ENCODE results near the gene CROCC2.

CROCC2 gene

GRCh38 chr2:240884745-240885144 lies 21.4 kb upstream of the CROCC2 start:
- DNase-seq, result no peak
- H3K4me1 ChIP-seq (ENCODE audit: control extremely low read depth in 1 of 4, control insufficient read depth in 4 of 4, insufficient read depth in 4 of 4, low read length in 3 of 4), result peaks cover 0 to 17% (median 10%) of the 10 kb centered on the region in 4 experiments
- H3K27ac ChIP-seq (ENCODE audit: insufficient read depth in 1 of 2, low read depth in 1 of 2, low read length in 2 of 2, poor library complexity in 1 of 2, severe bottlenecking in 2 of 2), result no peak overlapping the region
- no peak overlapping the region for H3K4me3 ChIP-seq (ENCODE audit: control insufficient read depth in 1 of 7, extremely low read depth in 1 of 7, insufficient read depth in 4 of 7, low read depth in 2 of 7, low read length in 6 of 7)
- no peaks in the 10 kb centered on the region for H3K27me3 ChIP-seq (replicated peaks in 2 of 5; ENCODE audit: control insufficient read depth in 4 of 5, insufficient read depth in 5 of 5, low read length in 4 of 5)
- ChIA-PET CTCF (interaction anchor here (0.9 to 1.0 kb wide), 2 partner anchors 9 to 30 kb away, joined by 3 to 4 read pairs; no protein-coding TSS in a partner anchor), POLR2A (no interaction called here)
- 87% methylated on average over 3 of the region's 3 CpGs for WGBS (ENCODE audit: insufficient coverage)
- no peaks in the 10 kb centered on the region for H3K36me3 ChIP-seq (ENCODE audit: control insufficient read depth in 4 of 4, insufficient read depth in 4 of 4, low read length in 3 of 4)
- no peaks in the 10 kb centered on the region for H3K9me3 ChIP-seq (ENCODE audit: control extremely low read depth in 1 of 5, control insufficient read depth in 4 of 5, insufficient read depth in 2 of 5, low read depth in 1 of 5, low read length in 4 of 5)

- 50% methylated on average over 1 of the region's 1 CpG for WGBS (ENCODE audit: insufficient coverage)
- Histone ChIP-seq H3K27ac (ENCODE audit: insufficient read depth in 1 of 2, low read depth in 1 of 2, low read length in 2 of 2, poor library complexity in 1 of 2, severe bottlenecking in 2 of 2) (no peak overlapping the region), H3K27me3 (replicated peaks in 2 of 5; ENCODE audit: control insufficient read depth in 4 of 5, insufficient read depth in 5 of 5, low read length in 4 of 5) (no peaks in the 10 kb centered on the region), H3K4me1 (ENCODE audit: control extremely low read depth in 1 of 4, control insufficient read depth in 4 of 4, insufficient read depth in 4 of 4, low read length in 3 of 4) (peaks cover 0 to 17% (median 10%) of the 10 kb centered on the region in 4 experiments), H3K9me3 (ENCODE audit: control extremely low read depth in 1 of 5, control insufficient read depth in 4 of 5, insufficient read depth in 2 of 5, low read depth in 1 of 5, low read length in 4 of 5) (no peaks in the 10 kb centered on the region), H3K4me3 (ENCODE audit: control insufficient read depth in 1 of 7, extremely low read depth in 1 of 7, insufficient read depth in 4 of 7, low read depth in 2 of 7, low read length in 6 of 7) (peak overlapping the region in 1 of 7 experiments; percentile 2), H3K36me3 (ENCODE audit: control insufficient read depth in 4 of 4, insufficient read depth in 4 of 4, low read length in 3 of 4) (no peaks in the 10 kb centered on the region)
- no peak for DNase-seq
- POLR2A ChIA-PET, result no interaction called here
- CTCF ChIA-PET, result interaction anchor here (0.9 to 1.0 kb wide), 2 partner anchors 8 to 29 kb away, joined by 3 to 4 read pairs; no protein-coding TSS in a partner anchor
These were observed 20.6 kb upstream of the CROCC2 start for GRCh38 chr2:240885566-240885965.

- Histone ChIP-seq H3K27me3 (replicated peaks in 2 of 5; ENCODE audit: control insufficient read depth in 4 of 5, insufficient read depth in 5 of 5, low read length in 4 of 5) (no peaks in the 10 kb centered on the region), H3K27ac (ENCODE audit: insufficient read depth in 1 of 2, low read depth in 1 of 2, low read length in 2 of 2, poor library complexity in 1 of 2, severe bottlenecking in 2 of 2) (no peak overlapping the region), H3K4me1 (ENCODE audit: control extremely low read depth in 1 of 4, control insufficient read depth in 4 of 4, insufficient read depth in 4 of 4, low read length in 3 of 4) (peaks cover 0 to 17% (median 10%) of the 10 kb centered on the region in 4 experiments), H3K4me3 (ENCODE audit: control insufficient read depth in 1 of 7, extremely low read depth in 1 of 7, insufficient read depth in 4 of 7, low read depth in 2 of 7, low read length in 6 of 7) (peak overlapping the region in 1 of 7 experiments; percentile 2), H3K36me3 (ENCODE audit: control insufficient read depth in 4 of 4, insufficient read depth in 4 of 4, low read length in 3 of 4) (no peaks in the 10 kb centered on the region), H3K9me3 (ENCODE audit: control extremely low read depth in 1 of 5, control insufficient read depth in 4 of 5, insufficient read depth in 2 of 5, low read depth in 1 of 5, low read length in 4 of 5) (no peaks in the 10 kb centered on the region)
- WGBS (ENCODE audit: insufficient coverage), result 100% methylated on average over 2 of the region's 5 CpGs
- DNase-seq, result peak; percentile 16 to 67 (median 66)
- ChIA-PET CTCF (no interaction called here), POLR2A (no interaction called here)
These were observed 20.0 kb upstream of the CROCC2 start for GRCh38 chr2:240886023-240886565.

DNA sequence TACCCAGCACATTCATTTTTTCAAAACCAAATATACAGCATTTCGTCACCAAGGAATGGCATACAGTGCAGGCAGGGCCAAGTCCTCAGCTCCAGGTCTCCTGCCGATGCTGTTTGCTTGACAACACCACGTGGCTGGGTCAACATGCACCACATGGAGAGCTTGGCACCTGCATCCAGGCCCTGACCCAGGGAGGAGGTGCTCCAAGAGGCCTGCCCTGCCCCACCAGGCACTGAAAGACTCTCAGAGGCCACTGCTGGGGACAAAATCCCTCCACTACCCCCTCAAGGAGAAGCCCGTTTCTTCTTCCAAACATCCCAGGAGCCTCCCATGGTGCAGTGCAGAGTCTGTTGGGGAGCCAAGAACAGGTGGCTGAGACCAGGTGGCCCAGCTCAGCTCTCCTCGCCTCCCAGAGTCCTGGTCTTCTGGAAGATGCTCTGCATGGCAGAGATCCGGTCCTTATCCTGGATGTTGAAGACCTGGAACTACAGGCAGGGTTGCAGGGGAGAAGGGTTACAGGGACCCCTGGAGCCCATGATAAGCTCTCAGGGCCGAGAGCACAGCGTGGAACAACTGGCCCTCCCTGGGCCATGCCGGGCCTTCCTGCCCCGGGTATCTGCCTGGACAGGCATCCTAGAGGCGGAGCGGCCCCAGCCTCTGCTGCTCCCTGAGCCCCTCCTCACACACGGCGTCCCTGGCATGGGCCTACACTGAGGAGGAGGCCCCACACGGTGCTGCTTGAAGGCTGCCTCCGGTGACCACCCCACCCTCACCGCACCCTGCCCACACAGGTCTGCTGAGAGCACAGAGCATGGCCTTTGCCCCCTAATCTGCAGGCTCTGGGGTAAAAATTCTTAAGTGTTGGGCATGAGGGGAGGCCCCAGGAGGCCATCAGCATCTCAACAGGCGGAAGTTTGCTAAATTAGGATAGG lies 19.2 kb upstream of the CROCC2 start:
- no peaks in the 10 kb centered on the region for H3K9me3 ChIP-seq (ENCODE audit: control extremely low read depth in 1 of 5, control insufficient read depth in 4 of 5, insufficient read depth in 2 of 5, low read depth in 1 of 5, low read length in 4 of 5)
- 96% methylated on average over 13 of the region's 18 CpGs for WGBS (ENCODE audit: insufficient coverage)
- CTCF ChIA-PET, result interaction anchor here (0.6 kb wide), 1 partner anchor 10 kb away, joined by 3 read pairs; no protein-coding TSS in a partner anchor
- H3K27me3 ChIP-seq (replicated peaks in 2 of 5; ENCODE audit: control insufficient read depth in 4 of 5, insufficient read depth in 5 of 5, low read length in 4 of 5), result no peaks in the 10 kb centered on the region
- peaks cover 0 to 17% (median 10%) of the 10 kb centered on the region in 4 experiments for H3K4me1 ChIP-seq (ENCODE audit: control extremely low read depth in 1 of 4, control insufficient read depth in 4 of 4, insufficient read depth in 4 of 4, low read length in 3 of 4)
- H3K4me3 ChIP-seq (ENCODE audit: control insufficient read depth in 1 of 7, extremely low read depth in 1 of 7, insufficient read depth in 4 of 7, low read depth in 2 of 7, low read length in 6 of 7), result no peak overlapping the region
- DNase-seq, result no peak
- H3K27ac ChIP-seq (ENCODE audit: insufficient read depth in 1 of 2, low read depth in 1 of 2, low read length in 2 of 2, poor library complexity in 1 of 2, severe bottlenecking in 2 of 2), result no peak overlapping the region
- H3K36me3 ChIP-seq (ENCODE audit: control insufficient read depth in 4 of 4, insufficient read depth in 4 of 4, low read length in 3 of 4), result no peaks in the 10 kb centered on the region
- POLR2A ChIA-PET, result no interaction called here

GRCh38 chr2:240887631-240888030 lies 18.5 kb upstream of the CROCC2 start:
- H3K27ac ChIP-seq (ENCODE audit: insufficient read depth in 1 of 2, low read depth in 1 of 2, low read length in 2 of 2, poor library complexity in 1 of 2, severe bottlenecking in 2 of 2), result no peak overlapping the region
- no peak for DNase-seq
- CTCF ChIA-PET, result no interaction called here
- no peaks in the 10 kb centered on the region for H3K27me3 ChIP-seq (replicated peaks in 2 of 5; ENCODE audit: control insufficient read depth in 4 of 5, insufficient read depth in 5 of 5, low read length in 4 of 5)
- H3K9me3 ChIP-seq (ENCODE audit: control extremely low read depth in 1 of 5, control insufficient read depth in 4 of 5, insufficient read depth in 2 of 5, low read depth in 1 of 5, low read length in 4 of 5), result no peaks in the 10 kb centered on the region
- peaks cover 0 to 17% (median 10%) of the 10 kb centered on the region in 4 experiments for H3K4me1 ChIP-seq (ENCODE audit: control extremely low read depth in 1 of 4, control insufficient read depth in 4 of 4, insufficient read depth in 4 of 4, low read length in 3 of 4)
- H3K4me3 ChIP-seq (ENCODE audit: control insufficient read depth in 1 of 7, extremely low read depth in 1 of 7, insufficient read depth in 4 of 7, low read depth in 2 of 7, low read length in 6 of 7), result no peak overlapping the region
- H3K36me3 ChIP-seq (ENCODE audit: control insufficient read depth in 4 of 4, insufficient read depth in 4 of 4, low read length in 3 of 4), result no peaks in the 10 kb centered on the region
- POLR2A ChIA-PET, result no interaction called here
- 100% methylated on average over 4 of the region's 4 CpGs for WGBS (ENCODE audit: insufficient coverage)

DNA sequence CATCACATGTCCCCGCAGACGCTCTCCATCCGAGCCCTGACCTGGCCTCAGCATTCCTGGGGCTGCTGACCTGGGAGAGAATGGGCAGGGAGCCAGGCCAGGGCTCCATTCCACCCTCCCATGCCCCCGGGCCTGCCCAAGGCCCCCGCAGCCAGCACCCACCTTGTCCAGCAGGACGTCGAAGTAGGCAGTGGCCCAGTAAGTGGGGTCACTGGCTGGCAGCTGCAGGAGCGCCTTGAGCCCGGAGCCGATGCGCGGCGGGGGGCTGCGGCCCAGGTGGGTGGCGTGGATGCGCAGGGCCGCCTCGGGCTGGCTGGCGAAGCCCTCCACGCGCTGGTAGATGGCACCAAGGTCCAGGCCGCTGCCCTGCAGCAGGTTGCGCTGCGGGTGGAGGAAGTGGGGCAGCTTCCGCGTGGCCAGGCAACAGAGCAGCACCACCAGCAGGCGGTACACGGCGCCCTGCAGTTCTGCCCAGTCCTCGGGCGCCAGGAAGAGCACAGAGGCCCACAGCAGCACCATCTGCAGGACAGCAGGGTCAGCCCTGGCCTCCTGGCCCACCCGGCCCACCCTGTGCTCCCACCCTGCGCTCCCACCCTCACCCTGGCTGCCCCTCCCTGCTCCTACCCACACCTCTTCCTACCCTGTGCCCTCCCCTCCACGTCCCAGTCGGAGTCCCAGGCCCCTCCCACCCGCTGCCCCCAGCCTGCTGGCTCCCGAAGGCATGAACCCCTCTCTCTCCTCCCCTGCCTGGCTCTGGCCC lies 17.8 kb upstream of the CROCC2 start:
- no peak overlapping the region for H3K27ac ChIP-seq (ENCODE audit: insufficient read depth in 1 of 2, low read depth in 1 of 2, low read length in 2 of 2, poor library complexity in 1 of 2, severe bottlenecking in 2 of 2)
- H3K27me3 ChIP-seq (replicated peaks in 2 of 5; ENCODE audit: control insufficient read depth in 4 of 5, insufficient read depth in 5 of 5, low read length in 4 of 5), result no peaks in the 10 kb centered on the region
- ChIA-PET POLR2A (no interaction called here), CTCF (no interaction called here)
- H3K4me1 ChIP-seq (ENCODE audit: control extremely low read depth in 1 of 4, control insufficient read depth in 4 of 4, insufficient read depth in 4 of 4, low read length in 3 of 4), result peaks cover 0 to 17% (median 10%) of the 10 kb centered on the region in 4 experiments
- no peaks in the 10 kb centered on the region for H3K36me3 ChIP-seq (ENCODE audit: control insufficient read depth in 4 of 4, insufficient read depth in 4 of 4, low read length in 3 of 4)
- no peaks in the 10 kb centered on the region for H3K9me3 ChIP-seq (ENCODE audit: control extremely low read depth in 1 of 5, control insufficient read depth in 4 of 5, insufficient read depth in 2 of 5, low read depth in 1 of 5, low read length in 4 of 5)
- WGBS (ENCODE audit: insufficient coverage), result 98% methylated on average over 34 of the region's 37 CpGs
- no peak for DNase-seq
- no peak overlapping the region for H3K4me3 ChIP-seq (ENCODE audit: control insufficient read depth in 1 of 7, extremely low read depth in 1 of 7, insufficient read depth in 4 of 7, low read depth in 2 of 7, low read length in 6 of 7)
